ENCODE results near the gene SCYL1. TPM values are rescaled to one million over a fixed set of nuclear protein-coding genes. Genes with fewer than 3 reads are reported as not detected.

Gene SCYL1
- total RNA-seq, 1 donor from 2014 or later = 30.2 TPM

- no peak for DNase-seq
Observed at GRCh38 chr11:65493367-65494176, 31.3 kb upstream of the SCYL1 start.

- peak; percentile 83 for DNase-seq
Observed at GRCh38 chr11:65496304-65497140, 28.4 kb upstream of the SCYL1 start.

GRCh38 chr11:65497141-65498041 lies 27.5 kb upstream of the SCYL1 start:
- peak; percentile 98 for DNase-seq

GRCh38 chr11:65498042-65498726 lies 26.7 kb upstream of the SCYL1 start:
- DNase-seq = peak; percentile 75

DNA sequence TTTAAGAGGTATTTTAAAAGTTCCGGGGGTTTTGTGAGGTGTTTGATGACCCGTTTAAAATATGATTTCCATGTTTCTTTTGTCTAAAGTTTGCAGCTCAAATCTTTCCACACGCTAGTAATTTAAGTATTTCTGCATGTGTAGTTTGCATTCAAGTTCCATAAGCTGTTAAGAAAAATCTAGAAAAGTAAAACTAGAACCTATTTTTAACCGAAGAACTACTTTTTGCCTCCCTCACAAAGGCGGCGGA lies 26.2 kb upstream of the SCYL1 start:
- DNase-seq = no peak

GRCh38 chr11:65498977-65499712 lies 25.7 kb upstream of the SCYL1 start, which contains the start of gene MALAT1:
Gene MALAT1 (plus strand): TSS chr11:65499045.
- DNase-seq = peak; percentile 95

- DNase-seq = no peak
Observed at GRCh38 chr11:65499713-65500386, 25.0 kb upstream of the SCYL1 start.

DNA sequence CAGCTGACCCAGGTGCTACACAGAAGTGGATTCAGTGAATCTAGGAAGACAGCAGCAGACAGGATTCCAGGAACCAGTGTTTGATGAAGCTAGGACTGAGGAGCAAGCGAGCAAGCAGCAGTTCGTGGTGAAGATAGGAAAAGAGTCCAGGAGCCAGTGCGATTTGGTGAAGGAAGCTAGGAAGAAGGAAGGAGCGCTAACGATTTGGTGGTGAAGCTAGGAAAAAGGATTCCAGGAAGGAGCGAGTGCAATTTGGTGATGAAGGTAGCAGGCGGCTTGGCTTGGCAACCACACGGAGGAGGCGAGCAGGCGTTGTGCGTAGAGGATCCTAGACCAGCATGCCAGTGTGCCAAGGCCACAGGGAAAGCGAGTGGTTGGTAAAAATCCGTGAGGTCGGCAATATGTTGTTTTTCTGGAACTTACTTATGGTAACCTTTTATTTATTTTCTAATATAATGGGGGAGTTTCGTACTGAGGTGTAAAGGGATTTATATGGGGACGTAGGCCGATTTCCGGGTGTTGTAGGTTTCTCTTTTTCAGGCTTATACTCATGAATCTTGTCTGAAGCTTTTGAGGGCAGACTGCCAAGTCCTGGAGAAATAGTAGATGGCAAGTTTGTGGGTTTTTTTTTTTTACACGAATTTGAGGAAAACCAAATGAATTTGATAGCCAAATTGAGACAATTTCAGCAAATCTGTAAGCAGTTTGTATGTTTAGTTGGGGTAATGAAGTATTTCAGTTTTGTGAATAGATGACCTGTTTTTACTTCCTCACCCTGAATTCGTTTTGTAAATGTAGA lies 24.3 kb upstream of the SCYL1 start:
- DNase-seq = peak; percentile 46

DNA sequence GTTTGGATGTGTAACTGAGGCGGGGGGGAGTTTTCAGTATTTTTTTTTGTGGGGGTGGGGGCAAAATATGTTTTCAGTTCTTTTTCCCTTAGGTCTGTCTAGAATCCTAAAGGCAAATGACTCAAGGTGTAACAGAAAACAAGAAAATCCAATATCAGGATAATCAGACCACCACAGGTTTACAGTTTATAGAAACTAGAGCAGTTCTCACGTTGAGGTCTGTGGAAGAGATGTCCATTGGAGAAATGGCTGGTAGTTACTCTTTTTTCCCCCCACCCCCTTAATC lies 23.8 kb upstream of the SCYL1 start:
- no peak for DNase-seq

DNA sequence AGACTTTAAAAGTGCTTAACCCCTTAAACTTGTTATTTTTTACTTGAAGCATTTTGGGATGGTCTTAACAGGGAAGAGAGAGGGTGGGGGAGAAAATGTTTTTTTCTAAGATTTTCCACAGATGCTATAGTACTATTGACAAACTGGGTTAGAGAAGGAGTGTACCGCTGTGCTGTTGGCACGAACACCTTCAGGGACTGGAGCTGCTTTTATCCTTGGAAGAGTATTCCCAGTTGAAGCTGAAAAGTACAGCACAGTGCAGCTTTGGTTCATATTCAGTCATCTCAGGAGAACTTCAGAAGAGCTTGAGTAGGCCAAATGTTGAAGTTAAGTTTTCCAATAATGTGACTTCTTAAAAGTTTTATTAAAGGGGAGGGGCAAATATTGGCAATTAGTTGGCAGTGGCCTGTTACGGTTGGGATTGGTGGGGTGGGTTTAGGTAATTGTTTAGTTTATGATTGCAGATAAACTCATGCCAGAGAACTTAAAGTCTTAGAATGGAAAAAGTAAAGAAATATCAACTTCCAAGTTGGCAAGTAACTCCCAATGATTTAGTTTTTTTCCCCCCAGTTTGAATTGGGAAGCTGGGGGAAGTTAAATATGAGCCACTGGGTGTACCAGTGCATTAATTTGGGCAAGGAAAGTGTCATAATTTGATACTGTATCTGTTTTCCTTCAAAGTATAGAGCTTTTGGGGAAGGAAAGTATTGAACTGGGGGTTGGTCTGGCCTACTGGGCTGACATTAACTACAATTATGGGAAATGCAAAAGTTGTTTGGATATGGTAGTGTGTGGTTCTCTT lies 23.2 kb upstream of the SCYL1 start:
- DNase-seq = no peak

DNA sequence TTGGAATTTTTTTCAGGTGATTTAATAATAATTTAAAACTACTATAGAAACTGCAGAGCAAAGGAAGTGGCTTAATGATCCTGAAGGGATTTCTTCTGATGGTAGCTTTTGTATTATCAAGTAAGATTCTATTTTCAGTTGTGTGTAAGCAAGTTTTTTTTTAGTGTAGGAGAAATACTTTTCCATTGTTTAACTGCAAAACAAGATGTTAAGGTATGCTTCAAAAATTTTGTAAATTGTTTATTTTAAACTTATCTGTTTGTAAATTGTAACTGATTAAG lies 22.7 kb upstream of the SCYL1 start:
- DNase-seq = no peak

- DNase-seq = peak; percentile 54
Observed at GRCh38 chr11:65502555-65503367, 22.1 kb upstream of the SCYL1 start.

GRCh38 chr11:65503368-65503948 lies 21.4 kb upstream of the SCYL1 start:
- no peak for DNase-seq

DNA sequence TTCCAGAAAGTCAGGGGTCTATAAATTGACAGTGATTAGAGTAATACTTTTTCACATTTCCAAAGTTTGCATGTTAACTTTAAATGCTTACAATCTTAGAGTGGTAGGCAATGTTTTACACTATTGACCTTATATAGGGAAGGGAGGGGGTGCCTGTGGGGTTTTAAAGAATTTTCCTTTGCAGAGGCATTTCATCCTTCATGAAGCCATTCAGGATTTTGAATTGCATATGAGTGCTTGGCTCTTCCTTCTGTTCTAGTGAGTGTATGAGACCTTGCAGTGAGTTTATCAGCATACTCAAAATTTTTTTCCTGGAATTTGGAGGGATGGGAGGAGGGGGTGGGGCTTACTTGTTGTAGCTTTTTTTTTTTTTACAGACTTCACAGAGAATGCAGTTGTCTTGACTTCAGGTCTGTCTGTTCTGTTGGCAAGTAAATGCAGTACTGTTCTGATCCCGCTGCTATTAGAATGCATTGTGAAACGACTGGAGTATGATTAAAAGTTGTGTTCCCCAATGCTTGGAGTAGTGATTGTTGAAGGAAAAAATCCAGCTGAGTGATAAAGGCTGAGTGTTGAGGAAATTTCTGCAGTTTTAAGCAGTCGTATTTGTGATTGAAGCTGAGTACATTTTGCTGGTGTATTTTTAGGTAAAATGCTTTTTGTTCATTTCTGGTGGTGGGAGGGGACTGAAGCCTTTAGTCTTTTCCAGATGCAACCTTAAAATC lies 20.8 kb upstream of the SCYL1 start:
- peak; percentile 66 for DNase-seq

GRCh38 chr11:65504674-65505465 lies 20.0 kb upstream of the SCYL1 start:
- peak; percentile 49 for DNase-seq

DNA sequence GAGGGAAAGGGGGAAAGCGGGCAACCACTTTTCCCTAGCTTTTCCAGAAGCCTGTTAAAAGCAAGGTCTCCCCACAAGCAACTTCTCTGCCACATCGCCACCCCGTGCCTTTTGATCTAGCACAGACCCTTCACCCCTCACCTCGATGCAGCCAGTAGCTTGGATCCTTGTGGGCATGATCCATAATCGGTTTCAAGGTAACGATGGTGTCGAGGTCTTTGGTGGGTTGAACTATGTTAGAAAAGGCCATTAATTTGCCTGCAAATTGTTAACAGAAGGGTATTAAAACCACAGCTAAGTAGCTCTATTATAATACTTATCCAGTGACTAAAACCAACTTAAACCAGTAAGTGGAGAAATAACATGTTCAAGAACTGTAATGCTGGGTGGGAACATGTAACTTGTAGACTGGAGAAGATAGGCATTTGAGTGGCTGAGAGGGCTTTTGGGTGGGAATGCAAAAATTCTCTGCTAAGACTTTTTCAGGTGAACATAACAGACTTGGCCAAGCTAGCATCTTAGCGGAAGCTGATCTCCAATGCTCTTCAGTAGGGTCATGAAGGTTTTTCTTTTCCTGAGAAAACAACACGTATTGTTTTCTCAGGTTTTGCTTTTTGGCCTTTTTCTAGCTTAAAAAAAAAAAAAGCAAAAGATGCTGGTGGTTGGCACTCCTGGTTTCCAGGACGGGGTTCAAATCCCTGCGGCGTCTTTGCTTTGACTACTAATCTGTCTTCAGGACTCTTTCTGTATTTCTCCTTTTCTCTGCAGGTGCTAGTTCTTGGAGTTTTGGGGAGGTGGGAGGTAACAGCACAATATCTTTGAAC lies 19.2 kb upstream of the SCYL1 start:
- no peak for DNase-seq
